Central memory CD4-positive, alpha-beta T cell (primary cell): ENCODE measurements around the gene GABRB1.

Source experiments
- DNase-seq: peaks from one replicate; pipeline ENCODE4 v3.0.0; 2022

The GABRB1 gene

DNA sequence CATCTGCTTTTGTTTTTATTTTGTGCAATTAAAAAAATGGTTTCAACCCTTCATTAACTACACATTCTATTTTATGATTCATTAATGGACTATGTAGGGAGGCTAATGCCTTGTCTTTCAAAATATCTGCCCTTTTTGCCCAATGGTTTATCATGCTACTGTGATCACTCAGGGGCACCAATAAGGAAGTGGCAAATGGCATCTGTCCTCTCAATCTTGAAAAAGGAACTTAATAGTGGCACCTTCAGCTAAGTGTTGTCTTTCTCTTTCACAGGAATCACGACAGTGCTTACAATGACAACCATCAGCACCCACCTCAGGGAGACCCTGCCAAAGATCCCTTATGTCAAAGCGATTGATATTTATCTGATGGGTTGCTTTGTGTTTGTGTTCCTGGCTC lies 375.0 kb downstream of the GABRB1 start:
- DNase-seq: no peak

DNA sequence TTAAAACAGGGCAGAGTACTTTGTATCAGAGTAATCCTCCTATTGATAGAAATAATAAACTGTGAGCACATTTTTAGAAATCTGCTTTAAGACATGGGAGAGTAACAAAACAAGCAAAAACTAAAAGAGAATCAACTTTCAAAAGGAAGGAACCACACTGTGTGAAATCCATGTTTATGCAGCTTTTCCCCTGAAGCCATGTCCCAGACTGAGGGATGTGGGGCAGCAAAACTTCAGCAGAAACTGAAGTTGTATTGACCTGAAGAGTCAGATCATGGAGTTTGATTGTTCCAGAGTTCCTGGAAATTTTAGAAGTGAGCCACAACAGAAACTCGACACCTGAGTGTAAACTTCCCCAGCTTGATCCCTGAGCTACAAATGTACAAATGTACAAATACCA lies 378.9 kb downstream of the GABRB1 start:
- DNase-seq: no peak

DNA sequence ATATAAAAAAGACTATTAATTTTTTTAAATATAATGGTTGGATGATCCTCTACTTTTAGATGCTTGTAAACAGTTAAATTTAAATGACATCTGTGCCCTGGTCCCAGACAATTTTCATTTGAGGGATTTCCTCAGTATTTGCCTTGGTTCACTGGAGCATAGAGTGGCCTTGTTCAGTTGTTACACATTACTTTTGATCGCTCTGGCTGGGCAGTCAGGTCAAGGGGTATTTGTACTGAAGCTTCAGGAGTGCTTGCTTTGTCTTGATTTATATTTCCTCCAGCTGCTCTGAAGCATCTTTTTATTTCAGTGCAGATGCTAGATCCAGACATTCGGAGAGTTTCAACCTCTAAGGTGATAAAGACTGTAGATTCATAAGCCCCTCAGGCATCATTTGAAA lies 382.2 kb downstream of the GABRB1 start:
- no peak for DNase-seq

DNA sequence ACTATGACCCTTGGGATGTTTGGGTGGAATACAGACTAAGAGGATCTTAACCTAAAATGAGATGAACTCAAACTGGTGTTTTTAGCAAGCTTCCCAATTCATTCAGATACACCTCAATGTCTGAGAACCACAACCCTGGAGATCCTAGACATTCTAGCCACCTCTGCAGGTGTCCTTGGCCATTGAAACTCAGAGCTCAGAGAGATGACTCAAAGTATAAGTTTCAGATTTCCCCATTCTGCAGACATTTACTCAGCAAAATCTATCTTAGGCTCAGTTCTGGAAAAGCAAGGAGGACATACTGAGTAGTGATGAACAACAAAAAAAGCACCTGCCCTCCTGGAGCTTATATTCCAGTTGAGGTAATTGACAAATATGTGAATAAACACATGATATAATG lies 384.4 kb downstream of the GABRB1 start:
- no peak for DNase-seq

DNA sequence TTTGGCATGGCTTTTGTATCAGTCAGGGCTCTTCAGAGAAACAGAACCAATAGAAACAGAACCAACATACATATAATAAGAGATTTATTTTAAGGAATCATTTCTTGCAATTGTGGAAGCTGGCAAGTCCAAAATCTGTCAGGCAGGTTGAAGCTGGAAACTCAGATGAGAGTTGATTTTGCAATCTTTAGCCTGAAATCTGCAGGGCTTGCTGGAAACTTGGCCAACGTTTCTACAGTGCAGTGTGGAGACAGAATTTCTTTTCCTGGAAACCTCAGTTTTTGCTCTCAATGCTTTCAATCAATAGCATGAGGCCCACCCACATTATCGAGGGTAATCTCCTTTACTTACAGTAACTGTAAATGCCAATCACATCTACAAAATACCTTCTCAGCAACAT lies 386.8 kb downstream of the GABRB1 start:
- no peak for DNase-seq

DNA sequence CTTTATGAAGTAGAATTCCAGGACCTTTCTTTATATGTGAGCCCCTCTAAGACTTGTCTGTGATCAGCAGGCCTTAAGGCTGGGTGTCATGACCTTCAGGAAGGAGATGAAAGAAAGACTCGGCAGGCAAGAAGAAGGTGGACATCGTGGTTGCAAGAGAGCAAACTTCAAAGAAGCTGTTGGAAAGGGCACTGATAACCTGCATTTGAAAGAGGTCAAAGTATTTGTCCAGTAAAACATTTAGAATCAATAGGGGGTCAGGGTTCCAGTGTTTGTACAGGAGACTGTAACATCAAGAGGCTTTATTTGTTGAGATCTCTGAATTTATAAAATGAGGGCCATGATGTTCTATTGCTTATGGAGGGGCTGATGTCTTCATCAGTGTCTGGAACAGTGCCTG lies 387.9 kb downstream of the GABRB1 start:
- no peak for DNase-seq

DNA sequence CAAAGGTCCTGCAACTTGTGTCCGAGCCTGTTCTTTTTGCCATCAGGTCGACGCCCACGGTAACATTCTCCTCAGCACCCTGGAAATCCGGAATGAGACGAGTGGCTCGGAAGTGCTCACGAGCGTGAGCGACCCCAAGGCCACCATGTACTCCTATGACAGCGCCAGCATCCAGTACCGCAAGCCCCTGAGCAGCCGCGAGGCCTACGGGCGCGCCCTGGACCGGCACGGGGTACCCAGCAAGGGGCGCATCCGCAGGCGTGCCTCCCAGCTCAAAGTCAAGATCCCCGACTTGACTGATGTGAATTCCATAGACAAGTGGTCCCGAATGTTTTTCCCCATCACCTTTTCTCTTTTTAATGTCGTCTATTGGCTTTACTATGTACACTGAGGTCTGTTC lies 394.3 kb downstream of the GABRB1 start:
- DNase-seq: no peak

DNA sequence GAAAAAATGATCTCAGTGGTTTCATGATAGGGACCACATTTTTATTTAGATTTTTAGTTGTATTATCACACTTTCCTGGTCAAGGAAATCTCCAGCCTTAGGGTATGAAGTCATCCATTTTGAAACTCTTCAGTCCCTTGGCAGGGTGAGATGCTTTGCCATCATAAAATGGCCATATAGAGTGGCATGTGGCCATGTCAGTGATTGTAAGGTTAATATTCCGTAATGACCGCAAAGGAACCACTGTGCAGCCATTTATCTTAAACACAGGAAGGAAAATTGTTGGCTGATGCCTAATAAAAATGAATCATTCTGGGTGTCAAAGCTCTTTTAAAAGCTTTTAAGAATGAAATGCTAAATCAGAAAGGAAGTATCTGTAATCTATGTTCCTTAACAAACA lies 396.6 kb downstream of the GABRB1 start:
- DNase-seq: no peak

DNA sequence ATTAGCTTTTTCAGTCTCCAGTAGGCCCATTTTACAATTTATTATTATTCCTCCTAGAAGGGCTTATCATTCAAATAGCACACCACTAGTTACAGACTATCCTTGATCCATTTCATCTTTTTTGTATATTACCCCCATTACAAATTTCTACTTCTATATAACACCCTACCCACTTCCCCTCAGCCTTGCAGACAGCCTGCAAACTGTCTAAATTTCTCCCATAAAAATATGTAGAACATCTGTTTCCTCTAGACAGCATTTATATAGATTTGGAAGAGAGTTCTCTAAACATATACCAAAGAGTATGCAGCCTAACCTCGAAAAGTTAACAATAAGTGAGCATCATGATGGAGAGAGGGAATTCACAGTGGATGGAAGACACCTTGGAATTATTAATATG lies 401.4 kb downstream of the GABRB1 start:
- DNase-seq: no peak

DNA sequence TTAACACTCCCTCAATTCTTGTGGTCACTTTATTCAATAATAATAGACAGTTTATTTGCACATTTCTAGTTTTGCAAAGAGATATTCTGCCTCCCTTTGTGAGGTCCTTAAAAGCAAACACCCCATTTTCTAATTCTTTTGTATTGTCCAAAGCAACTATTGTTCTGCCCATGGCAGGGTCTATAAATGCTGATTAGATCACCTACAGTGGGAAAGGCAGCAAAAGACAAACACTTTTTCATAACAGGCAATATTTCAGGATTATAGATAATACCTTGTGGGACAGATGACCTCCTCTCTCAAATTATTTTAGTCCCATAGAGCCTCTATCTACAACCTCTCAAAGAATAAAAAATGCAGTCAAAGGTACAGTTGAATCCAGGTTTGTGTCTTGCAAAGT lies 403.6 kb downstream of the GABRB1 start:
- DNase-seq: no peak

DNA sequence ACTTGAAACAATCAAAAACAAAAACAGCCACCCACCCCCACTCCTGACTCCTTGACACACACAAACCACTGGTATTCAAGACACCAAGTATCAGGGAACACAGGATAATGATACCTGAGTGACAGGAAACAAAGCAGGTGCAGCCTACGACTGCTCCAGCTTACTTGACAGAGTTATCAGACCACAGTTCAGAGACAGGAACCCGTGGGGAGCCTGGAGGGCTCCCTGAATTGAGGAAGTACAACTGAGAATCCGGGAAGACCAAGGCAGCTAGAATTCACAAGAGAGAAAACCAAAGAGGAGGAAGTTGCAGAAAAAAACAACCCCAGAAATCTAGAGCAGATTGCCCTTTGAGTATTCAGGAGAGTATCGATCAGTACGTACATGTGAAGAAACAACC lies 411.6 kb downstream of the GABRB1 start:
- DNase-seq: no peak

DNA sequence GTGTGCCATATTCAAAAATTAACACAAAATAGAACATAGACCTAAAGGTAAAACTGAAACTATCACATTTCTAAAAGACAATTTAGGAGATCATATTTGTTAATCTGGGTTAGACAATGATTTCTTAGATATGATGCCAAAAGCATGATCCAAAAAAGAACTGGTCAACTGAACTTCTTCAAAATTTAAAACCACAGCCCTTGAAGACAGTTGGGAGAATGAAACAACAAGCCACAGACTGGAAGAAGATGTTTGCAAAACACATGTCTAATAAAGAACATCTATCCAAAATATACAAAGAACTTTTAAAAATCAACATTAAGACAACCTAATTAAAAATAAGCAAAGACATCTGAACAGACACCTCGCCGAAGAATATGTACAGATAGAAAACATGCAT lies 412.7 kb downstream of the GABRB1 start:
- DNase-seq: no peak

DNA sequence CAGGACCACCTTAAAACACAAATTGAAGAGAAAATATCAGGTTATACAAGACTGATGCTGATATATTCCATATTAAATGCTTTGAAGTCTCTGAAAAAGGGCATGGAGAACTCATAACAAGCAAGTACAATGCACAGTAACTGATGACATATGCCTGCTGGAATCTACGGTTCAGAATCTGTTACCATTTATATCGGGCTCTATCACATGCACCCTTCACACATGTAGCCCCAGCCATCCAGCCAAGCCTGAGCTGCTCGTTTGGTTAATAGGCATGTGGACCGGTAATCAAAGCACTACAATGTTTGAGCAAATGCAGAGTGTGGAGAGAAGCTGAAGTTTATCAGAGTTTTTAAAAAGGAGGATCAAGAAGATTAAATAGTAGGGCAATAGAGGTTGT lies 420.3 kb downstream of the GABRB1 start:
- DNase-seq: no peak

DNA sequence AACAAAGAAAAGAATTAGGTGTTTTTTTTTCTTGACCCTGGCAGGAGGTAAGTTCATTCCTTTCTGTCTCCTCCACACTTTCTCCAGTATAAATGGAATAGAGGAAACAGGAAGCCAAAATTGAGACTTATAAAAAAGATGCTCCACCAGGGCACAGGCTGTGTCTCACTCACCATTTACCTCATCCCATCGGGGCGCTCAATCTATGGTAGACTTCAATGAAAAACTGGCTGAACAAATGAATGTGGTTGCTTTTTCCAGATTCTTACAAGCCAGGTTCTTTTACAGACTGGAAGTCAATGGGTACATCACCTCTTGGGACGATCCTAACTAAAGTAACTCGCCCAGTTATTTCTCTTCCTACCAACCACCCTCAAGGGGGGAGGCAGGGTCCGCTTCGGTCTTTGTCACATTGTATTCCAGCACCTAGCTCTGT lies 431.4 kb downstream of the GABRB1 start:
- DNase-seq: peak; percentile 5

DNA sequence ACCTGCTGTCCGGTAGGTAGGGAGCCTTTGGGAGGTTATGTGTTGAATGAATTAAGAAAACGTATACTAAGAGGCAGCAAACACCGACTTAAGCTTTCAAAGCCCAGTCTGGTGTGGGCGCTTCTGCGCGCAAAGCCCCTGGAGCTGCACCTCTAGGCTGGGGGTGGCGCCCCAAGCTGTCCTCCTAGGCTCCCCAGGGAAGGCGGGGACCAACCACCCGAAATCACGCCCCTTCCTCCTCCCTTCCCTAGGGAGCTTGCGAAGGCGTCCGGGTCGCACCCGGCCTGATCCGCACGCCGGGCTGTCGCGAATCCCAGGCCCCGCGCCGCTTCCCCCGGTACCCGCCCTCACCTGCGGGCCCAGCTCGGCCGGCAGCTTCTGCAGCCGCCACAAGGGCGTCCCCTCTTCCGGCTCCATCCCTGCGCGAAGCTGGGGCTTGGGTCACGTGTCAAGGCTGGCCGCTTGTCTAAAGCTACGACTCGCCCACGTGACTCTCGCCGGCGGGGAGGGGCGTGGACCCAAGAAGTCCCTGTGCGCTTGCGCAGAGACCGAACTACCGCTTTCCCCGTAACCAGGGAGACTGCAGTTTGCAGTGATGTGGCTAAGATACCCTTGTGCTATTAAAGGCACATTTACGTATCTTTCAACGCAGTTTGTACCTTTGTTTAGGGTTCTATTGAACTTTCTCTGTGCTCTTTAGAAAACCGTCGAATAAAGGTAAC lies 432.0 kb downstream of the GABRB1 start, which contains the start of gene COMMD8:
Gene COMMD8 (minus strand): TSS at position 468 of the 722 bp plus-strand sequence. CDS start 51 bp downstream, at position 417.
- peak; percentile 97 for DNase-seq

DNA sequence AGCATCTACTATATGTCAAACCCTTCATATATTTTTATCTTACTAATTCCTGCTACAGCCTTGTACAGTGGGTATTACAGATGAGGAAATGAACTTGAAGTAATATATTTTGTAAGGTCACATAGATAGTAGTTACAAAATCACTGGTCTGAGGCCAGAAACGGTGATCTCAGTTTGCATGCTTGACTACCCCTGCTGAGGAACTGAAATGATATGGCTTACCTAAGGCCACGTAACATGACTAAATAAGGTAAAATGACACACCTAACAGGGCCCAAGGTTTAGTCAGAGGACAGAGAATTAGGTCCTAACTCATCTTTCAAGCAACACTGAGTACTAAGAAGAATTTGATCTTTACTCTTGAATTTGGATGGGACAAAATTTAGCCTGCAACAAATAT lies 433.6 kb downstream of the GABRB1 start:
- no peak for DNase-seq

DNA sequence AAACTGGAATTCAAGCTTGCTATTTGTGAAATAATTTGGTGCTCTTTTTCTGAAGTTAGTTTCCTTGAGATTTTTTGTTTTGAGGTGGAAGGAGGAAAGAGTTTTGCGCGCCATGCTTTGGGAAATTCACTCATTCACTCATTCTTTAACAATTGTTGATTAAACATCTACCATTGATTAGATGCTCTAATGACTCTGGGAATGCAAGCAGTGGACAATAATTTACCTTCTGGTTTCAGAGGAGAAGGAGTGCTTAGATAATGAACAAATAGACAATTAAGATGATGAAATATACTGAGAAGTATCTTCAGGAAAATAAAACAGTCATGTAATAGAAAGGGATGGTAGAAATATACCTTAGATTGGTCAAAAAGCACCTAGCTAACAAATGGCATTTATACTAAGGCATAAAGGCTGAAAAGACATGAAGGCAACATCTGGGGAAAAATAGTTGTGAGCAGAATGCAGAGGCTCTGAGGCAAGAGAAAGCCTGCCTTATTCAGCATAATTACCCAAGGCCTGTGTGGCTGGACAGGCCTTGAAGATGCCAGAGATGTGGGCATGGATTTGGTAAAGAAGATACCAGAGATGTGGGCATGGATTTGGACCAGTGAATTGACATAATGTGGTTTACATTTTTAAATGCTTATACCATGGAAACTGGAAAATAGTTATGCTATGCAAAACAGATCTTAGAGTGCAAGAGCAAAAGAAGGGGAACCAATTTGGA lies 434.9 kb downstream of the GABRB1 start:
- DNase-seq: no peak

DNA sequence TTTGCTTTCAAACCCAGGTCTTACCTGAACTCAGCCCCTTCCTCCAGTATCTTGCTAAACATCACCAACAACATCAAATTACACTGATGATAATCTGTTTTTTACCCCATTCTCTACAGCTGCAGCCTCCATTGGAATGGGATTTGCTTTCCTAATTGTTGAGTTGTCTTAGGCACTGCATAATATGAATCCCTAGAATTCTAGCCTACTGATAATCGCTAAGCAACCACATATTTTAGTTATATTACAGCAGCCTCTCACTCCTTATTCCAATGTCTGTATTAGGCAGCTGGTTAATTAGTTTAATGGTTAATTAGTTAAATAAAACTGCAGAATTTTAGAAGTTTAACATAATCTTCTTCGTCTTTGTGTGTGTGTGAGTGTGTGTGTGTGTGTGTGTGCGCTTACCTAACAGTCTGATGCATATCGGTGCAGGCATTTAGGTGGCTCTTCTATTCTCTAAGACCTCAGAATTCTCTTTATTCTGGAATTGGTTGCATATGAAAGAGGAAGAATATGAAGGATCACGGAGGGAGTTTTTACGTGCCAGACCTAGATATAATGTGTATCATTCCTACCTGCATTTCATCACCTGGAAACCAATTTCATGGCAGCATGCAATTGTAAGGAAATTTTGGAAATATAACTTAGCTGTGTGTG lies 437.5 kb downstream of the GABRB1 start:
- DNase-seq: no peak

DNA sequence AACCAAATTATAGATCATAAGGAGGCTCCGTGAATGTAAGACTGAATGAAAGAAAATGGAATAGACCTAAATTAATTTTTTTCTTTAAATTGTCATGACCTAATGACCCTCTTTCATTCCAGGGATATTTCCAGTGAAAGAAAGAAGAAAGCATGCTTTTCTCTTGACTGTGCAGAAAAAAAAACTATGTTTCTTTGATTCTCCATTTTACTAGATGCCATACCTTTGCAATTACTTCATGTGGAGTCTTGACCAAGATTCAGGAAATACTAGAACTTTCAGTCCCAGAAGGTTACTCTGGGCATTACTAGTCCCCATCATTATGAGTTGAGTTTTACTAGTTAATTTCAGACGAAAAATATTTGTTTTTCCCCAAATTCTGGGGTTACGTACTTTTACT lies 438.6 kb downstream of the GABRB1 start:
- no peak for DNase-seq

DNA sequence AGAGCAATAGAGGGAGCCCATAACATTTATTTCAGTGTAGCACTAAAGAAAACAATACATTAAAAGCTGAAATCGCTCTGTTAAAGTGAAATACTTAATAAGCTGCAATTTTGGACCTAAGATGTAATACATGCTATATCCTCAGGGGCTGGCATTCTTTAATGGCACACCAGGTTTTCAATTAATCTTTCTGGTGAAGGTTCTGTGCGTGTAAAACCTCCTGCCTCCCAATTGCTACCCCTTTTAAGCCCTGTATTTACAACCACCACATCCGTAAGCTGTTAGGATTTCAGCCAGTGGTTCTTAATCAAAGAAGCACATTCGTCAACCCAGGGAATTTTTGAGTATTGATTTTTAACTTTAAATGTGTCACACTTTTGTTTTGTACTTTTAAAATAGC lies 439.7 kb downstream of the GABRB1 start:
- no peak for DNase-seq

DNA sequence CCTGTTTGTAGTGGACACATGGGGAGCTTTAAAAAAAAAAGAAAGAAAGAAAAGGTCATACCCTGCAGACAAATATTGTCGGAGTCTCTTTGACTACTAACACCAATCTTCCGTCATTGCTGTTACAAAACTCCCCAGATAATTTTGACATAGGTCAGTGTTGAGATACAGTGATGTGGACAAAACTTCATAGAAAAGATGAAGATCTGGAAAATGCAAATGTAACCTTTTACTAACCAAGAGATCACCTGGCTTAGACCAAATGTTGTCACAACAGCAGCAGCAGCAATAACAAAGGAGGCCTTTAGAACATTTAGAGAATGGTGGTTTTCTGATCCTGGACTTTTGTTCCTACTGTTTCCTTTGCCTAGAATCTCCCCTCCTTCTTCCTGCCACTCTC lies 440.2 kb downstream of the GABRB1 start:
- no peak for DNase-seq

DNA sequence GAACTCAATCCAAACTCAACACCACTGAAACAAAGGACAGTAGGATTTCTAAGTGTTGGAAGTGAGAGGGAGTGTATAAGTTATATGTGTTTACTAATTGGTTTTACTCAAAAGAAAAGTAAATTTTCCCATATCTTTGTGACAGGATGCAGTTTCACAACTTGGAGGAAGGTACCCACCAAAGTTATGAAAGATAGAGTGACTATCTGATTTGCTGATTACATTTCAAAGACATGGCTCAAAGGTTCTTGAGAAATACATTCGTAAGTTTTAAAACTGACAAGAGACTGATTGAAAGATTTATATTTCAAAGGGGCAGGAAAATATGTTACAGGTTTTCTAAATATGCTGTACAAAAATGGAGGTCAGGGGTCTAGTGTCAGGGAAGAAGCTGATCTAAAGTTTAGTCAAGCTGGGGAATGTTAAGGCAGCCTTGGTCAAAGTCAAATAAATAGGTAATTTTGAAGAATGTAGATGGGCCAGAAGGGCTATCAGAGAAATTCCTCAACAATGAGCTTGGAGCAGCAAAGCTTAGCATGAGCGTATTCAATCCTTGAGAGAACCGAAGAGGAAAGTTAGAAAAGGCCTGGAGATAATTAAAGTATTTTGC lies 441.9 kb downstream of the GABRB1 start:
- no peak for DNase-seq

DNA sequence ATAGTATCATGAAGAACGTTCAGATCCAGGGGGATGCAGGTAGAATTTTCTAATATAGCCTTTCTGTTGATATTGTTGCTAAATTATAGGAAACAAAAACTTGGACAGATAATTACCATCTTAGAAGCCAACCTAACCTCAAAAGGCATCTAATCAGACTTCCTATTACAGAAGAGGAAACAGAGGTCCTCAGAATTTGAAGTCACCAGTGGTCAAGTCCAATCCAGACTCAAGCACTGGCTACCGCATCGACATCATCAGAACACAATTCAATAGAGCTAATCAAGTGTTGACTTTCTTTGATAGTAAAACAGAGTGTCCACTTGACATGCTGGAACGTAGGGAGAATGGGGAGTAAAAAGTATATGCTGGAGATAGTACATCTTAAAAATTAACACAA lies 443.4 kb downstream of the GABRB1 start:
- no peak for DNase-seq

DNA sequence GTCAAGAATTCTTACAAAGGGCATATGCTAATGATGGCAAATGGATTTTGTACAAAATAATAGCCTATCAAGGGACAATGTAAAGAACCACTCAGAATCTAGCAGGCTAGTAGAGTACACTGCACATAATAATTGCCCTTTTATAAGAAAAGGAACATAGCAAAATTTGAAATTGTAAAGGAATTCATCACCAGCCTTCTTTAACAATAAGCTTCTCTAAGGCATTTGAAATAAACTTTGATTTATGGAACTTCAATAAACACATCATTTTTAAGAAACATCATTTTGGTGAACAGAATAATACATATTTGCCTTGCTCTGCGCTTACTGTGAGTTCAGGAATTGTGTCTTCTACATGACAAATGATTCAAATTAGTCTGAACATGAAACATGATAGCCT lies 444.0 kb downstream of the GABRB1 start:
- DNase-seq: no peak
